ENCODE data around the gene MFSD2B.
"Not testable (repeated sequence)": the region's sequence is repeated elsewhere in the genome, so short reads cannot be mapped to it uniquely, and the experiment has no call there.

Gene MFSD2B

DNA sequence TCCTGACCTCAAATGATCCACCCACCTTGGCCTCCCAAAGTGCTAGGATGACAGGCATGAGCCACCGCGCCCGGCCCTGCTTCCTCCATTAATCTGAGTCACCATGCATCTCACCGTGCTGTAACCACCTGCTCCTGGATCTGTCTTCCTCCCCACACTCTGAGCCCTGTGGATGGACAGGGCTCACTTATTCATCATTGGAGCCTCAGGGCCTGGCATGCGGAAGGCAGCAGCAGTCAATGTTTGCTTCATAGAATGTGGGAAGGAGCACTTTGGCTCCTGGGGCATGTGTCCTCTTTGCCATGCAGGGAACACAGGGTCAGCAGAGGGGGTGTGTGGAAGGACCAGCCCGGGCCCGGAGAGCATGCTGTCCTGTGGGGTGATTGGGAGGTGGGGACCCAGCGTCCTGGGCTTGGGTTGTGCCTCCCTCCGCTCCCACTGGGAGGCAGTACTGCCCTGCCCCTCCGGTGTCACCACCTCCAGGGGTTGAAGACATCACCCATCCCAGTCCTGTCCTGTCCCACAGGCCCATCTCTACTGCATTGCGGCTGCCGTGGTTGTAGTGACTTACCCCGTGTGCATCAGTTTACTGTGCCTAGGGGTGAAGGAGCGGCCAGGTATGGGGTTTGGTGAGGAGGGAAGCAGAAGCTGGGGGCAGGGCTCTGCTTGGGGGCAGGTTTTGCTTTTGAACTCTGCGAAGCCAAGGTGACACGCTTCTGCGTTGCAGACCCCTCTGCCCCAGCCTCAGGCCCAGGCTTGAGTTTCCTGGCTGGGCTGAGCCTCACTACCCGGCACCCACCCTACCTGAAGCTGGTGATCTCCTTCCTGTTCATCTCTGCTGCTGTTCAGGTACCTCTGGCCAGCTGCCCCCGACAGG is 11.5 kb downstream of the MFSD2B start:
- no peak for DNase-seq (ENCODE audit: insufficient read length)
- TF ChIP-seq TAF1 (IDR thresholded peaks at IDR 0.05; ENCODE audit: borderline replicate concordance, low read depth, low read length) = no peak
- TF ChIP-seq POLR2AphosphoS5 (IDR thresholded peaks at IDR 0.05; ENCODE audit: low read depth, low read length) = no peak
- TF ChIP-seq POLR2A (IDR thresholded peaks at IDR 0.05; ENCODE audit: low read depth, low read length) = no peak
- no peak for FAIRE-seq

DNA sequence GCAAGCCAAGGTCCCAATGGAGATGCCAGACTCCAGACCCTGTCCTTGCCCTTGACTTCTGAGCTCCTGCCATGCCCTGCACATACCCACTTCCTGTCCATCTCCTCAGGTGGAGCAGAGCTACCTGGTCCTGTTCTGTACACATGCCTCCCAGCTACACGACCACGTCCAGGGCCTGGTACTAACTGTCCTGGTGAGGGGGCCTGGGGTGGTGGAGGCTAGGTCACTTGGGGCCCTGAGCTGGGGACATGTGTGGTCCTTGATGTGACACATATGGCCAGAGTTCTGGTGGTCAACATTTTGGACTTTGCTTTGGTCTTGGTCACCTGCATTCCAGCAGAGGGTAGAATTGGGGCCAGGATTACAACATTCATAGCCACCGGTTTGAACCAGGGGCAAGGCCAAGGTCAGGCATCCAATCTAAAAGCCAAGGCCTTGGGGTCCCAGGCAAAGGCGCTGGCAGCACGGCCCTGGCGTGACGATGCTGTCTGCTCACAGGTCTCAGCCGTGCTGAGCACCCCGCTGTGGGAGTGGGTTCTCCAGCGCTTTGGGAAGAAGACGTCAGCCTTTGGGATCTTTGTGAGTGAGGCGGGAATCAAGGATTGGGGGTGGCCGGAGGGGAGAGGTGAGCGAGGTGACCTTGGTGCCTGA is 12.6 kb downstream of the MFSD2B start:
- TF ChIP-seq TAF1 (IDR thresholded peaks at IDR 0.05; ENCODE audit: borderline replicate concordance, low read depth, low read length) = no peak
- FAIRE-seq (no peak), DNase-seq (ENCODE audit: insufficient read length) (no peak)

DNA sequence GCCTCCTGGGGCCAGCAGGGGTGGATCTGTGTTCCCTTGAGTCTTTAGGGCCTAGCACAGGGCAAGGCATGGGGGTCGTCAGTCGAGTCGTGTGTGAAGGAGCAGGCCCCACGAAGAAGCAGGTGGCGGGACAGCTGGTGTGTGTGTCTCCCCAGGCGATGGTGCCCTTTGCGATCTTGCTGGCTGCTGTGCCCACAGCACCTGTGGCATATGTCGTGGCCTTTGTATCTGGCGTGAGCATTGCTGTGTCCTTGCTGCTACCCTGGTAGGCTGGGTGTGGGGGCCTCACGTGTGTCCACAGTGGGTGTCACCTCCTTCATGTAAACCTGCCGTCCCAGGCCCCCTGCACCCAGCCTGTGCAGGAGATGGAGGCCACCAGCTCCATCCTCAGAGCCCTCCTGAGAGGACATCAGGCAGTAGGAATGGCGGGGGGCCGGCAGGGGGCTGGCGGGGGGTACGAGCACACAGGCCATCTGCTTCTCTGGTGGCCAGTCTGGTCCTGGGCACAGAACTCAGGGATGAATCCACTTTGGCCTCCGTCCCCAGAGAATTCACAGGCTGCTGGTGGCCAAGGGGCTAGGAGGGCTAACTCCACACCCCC is 13.2 kb downstream of the MFSD2B start:
- DNase-seq (ENCODE audit: insufficient read length) (no peak), FAIRE-seq (no peak)
- no peak for TF ChIP-seq POLR2A (IDR thresholded peaks at IDR 0.05; ENCODE audit: low read depth, low read length)
- TF ChIP-seq TAF1 (IDR thresholded peaks at IDR 0.05; ENCODE audit: borderline replicate concordance, low read depth, low read length) = no peak
- TF ChIP-seq POLR2AphosphoS5 (IDR thresholded peaks at IDR 0.05; ENCODE audit: low read depth, low read length) = no peak

DNA sequence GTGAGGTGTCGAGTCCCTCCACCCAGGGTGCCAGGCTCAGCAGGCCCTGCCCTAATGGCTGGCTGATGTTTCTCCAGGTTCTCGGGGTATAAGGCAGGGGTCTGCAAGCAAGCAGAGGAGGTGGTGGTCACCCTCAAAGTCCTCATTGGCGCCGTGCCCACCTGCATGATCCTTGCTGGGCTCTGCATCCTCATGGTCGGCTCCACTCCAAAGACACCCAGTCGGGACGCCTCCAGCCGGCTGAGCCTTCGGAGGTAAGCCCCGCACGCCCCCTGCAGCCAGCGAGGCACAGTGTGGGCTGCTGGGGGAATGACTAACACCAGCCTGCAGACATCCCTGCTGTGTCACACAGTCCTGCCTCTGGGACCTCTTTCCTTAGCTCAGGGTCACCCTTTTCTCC is 14.1 kb downstream of the MFSD2B start:
- TF ChIP-seq TAF1 (IDR thresholded peaks at IDR 0.05; ENCODE audit: borderline replicate concordance, low read depth, low read length) = no peak
- no peak for TF ChIP-seq POLR2AphosphoS5 (IDR thresholded peaks at IDR 0.05; ENCODE audit: low read depth, low read length)
- TF ChIP-seq POLR2A (IDR thresholded peaks at IDR 0.05; ENCODE audit: low read depth, low read length) = no peak
- no peak for FAIRE-seq
- no peak for DNase-seq (ENCODE audit: insufficient read length)

DNA sequence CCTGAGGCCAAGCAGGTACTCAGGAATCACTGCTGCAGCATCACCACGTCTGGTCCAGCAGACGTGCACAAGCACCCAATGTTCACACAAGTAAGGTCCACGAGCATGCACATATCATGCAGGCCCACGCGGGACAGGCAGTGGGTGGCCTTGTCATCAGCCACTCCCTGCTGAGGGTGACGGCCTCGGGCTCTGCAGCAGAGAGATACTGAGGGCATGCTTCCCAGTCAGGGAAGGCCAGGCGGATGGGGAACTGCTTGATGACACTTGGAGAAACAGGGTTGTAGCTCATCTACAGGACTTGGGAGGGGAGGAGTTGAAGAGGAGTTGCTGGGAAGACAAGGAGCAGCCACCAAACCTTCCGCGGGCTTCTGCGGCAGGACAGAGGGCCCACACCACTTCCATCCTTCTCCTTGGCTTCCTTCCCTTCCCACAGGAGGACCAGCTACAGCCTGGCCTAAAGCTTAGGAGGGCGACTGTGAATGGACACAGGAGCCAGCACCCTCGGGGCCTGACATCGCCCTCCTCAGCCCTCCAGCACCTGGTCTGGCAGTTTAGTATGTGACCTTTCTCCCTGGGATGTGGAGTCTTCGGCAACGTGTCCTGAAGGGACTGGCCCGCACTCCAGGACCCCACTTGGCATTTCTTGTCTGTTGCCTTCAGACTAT is 15.2 kb downstream of the MFSD2B start:
- DNase-seq (ENCODE audit: insufficient read length) (no peak), FAIRE-seq (no peak)
- no peak for TF ChIP-seq POLR2A (IDR thresholded peaks at IDR 0.05; ENCODE audit: low read depth, low read length)
- TF ChIP-seq TAF1 (IDR thresholded peaks at IDR 0.05; ENCODE audit: borderline replicate concordance, low read depth, low read length) = no peak
- TF ChIP-seq POLR2AphosphoS5 (IDR thresholded peaks at IDR 0.05; ENCODE audit: low read depth, low read length) = no peak

DNA sequence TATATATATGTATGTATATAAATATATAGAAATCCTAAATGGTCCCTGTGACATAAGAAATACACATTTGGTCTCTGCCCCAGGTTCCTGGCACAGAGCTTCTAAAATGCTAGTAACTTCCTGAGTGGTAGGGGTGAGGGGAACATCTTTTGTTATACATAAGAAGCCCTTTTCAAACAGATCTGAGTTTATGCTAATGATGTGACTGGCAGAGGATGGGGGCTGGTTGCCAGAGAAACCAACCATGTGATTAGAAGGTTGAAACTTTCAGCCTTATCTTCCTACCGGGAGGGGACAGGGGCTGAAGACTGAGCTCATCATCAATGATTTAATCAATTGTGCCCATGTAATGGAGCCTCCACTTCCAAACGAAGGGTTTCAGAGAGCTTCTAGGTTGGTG is 16.3 kb downstream of the MFSD2B start:
- no peak for DNase-seq (ENCODE audit: insufficient read length)
- no peak for TF ChIP-seq POLR2A (IDR thresholded peaks at IDR 0.05; ENCODE audit: low read depth, low read length)
- no peak for TF ChIP-seq POLR2AphosphoS5 (IDR thresholded peaks at IDR 0.05; ENCODE audit: low read depth, low read length)
- TF ChIP-seq TAF1 (IDR thresholded peaks at IDR 0.05; ENCODE audit: borderline replicate concordance, low read depth, low read length) = no peak
- FAIRE-seq = no peak

DNA sequence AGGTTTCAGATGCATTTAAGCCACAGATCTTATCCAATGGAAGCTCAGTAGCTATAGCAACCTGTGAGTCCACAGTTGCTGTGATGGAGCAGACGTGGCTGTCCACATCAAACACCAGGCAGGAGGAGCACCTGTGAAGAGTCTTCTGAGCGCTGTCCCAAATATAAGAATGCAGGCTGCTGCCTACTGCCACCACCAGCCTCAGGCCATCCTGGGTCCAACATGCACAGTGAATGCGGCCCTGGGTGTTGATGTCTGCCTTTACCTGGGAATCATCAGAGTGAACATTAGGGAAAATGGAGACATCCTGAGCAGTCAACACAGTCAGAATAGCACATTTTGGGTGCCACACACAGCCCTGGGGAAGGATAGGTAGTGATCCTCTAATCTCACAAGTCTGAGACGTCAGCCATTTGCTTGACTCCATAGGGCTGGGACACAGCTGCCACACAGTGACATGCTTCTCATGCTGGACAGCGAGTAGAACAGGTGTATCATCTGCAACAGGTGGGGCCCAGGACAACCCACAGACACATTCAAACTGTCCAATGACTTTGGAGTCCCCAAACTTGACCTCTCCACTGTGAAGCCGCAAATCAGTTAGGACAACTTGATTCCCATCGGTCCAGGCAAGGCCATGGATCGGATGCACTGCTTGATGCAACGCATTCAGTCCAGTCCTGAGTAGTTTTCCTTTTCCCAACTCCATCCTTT is 29.1 kb downstream of the MFSD2B start:
- DNase-seq (ENCODE audit: insufficient read length) (no peak), FAIRE-seq (no peak)
- TF ChIP-seq TAF1 (IDR thresholded peaks at IDR 0.05; ENCODE audit: borderline replicate concordance, low read depth, low read length) (no peak), POLR2A (IDR thresholded peaks at IDR 0.05; ENCODE audit: low read depth, low read length) (no peak), POLR2AphosphoS5 (IDR thresholded peaks at IDR 0.05; ENCODE audit: low read depth, low read length) (no peak)

DNA sequence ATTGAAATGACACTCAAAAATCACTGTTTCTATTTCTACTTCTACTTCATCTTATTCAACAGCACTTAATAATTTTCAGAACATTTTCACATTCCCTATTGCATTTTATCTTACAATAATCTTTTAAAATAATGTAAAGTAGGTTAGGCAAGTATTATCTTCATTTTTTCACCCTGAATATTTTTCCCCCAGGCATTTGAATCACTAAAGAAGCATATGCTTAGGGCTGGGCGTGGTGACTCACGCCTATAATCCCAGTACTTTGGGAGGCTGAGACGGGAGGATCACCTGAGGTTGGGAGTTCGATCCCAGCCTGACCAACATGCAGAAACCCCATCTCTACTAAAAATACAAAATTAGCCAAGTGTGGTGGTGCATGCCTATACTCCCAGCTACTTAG is 30.6 kb downstream of the MFSD2B start:
- no peak for TF ChIP-seq POLR2AphosphoS5 (IDR thresholded peaks at IDR 0.05; ENCODE audit: low read depth, low read length)
- TF ChIP-seq POLR2A (IDR thresholded peaks at IDR 0.05; ENCODE audit: low read depth, low read length) = no peak
- no peak for TF ChIP-seq TAF1 (IDR thresholded peaks at IDR 0.05; ENCODE audit: borderline replicate concordance, low read depth, low read length)
- DNase-seq (ENCODE audit: insufficient read length) = no peak
- no peak for FAIRE-seq

DNA sequence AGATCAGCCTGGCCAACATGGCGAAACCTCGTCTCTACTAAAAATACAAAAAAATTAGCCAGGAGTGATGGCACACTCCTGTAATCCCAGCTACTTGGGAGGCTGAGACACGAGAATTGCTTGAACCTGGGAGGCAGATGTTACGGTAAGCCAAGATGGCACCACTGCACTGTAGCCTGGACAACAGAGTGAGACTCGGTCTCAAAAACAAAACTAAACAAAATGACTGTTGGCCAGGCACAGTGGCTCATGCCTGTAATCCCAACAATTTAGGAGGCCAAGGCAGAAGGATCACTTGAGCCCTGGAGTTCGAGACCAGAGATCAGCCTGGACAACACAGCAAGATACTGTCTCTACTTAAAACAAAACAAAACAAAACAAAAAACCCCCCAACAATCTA is 33.2 kb downstream of the MFSD2B start:
- DNase-seq (ENCODE audit: insufficient read length); FAIRE-seq: not testable (repeated sequence)

DNA sequence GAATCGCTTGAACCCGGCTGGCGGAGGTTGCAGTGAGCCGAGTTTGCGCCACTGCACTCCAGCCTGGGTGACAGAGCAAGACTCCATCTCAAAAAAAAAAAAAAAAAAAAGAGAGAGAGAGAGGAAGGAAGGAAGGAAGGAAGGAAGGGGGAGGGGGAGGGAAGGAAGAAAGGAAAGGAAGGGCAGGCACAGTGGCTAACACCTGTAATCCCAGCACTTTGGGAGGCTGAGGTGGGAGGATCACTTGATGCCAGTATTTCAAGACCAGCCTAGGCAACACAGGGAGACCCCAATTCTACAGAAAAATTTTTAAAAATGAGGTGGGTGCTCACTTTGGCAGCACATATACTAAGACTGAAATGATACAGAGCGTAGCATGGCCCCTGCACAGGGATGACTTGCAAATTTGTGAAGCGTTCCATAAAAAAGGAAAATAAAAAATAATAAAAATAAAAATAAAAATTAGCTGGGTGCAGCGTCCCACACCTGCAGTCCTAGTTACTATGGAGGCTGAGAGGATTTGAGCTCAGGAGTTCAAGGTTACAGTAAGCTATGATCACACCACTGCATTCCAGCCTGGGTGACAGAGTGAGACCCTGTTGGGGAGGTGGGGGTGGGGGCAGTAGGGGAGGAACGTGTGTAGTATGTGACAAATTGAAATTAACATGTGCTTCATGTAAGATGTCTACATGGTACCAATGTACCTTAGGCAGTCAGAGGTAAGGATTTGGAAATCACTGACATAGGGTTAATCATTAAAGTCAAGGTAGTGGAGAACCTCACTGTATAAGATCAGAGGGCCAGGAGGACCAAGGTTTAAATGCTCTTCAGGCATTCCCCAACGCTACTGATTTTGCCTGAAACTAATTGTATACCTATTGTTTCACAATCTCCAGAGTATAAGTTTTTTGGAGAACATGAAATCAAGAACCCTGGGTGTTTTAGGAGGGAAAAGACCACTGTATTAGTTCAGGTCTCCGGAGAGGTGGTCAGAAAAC is 35.9 kb downstream of the MFSD2B start:
- FAIRE-seq (no peak), DNase-seq (ENCODE audit: insufficient read length) (no peak)
- TF ChIP-seq POLR2A (IDR thresholded peaks at IDR 0.05; ENCODE audit: low read depth, low read length) = no peak
- TF ChIP-seq POLR2AphosphoS5 (IDR thresholded peaks at IDR 0.05; ENCODE audit: low read depth, low read length) = no peak
- TF ChIP-seq TAF1 (IDR thresholded peaks at IDR 0.05; ENCODE audit: borderline replicate concordance, low read depth, low read length) = no peak

Data from GM12892 (cell line).